Progenitor cell of endocrine pancreas (in vitro differentiated cells): ENCODE results near the gene EFHC2. TPM values are rescaled to one million over a fixed set of nuclear protein-coding genes. Genes with fewer than 3 reads are reported as not detected.

Source experiments
- DNase-seq: peaks from one replicate; pipeline ENCODE4 v3.0.0; 2021; ENCODE audit warnings: low spot score; ENCODE audit not compliant: unreplicated experiment
- H3K27ac Mint-ChIP-seq: 2 replicates; pipeline ENCODE4 v1.8.0; 2021; ENCODE audit warnings: mild to moderate bottlenecking, moderate library complexity, mixed read lengths
- H3K27me3 Mint-ChIP-seq: 2 replicates; pipeline ENCODE4 v1.8.0; 2021; ENCODE audit warnings: mixed read lengths
- H3K36me3 Mint-ChIP-seq: 2 replicates; pipeline ENCODE4 v1.8.0; 2022; ENCODE audit warnings: mixed read lengths; ENCODE audit not compliant: insufficient read depth
- H3K4me1 Mint-ChIP-seq: 2 replicates; pipeline ENCODE4 v1.8.0; 2021; ENCODE audit warnings: low read depth, mixed read lengths
- H3K4me3 Mint-ChIP-seq: 2 replicates; pipeline ENCODE4 v1.8.0; 2021; ENCODE audit warnings: low read depth, mild to moderate bottlenecking, moderate library complexity, mixed read lengths
- H3K9me3 Mint-ChIP-seq: 2 replicates; pipeline ENCODE4 v1.8.0; 2021; ENCODE audit warnings: low read depth, mixed read lengths
- CTCF ChIP-seq: fragments of 200-600 bp; sonication (generic); IDR thresholded peaks from one replicate; pipeline ENCODE4 v1.5.0; 2021; ENCODE audit warnings: antibody characterized with exemption, mild to moderate bottlenecking; ENCODE audit not compliant: unreplicated experiment
- total RNA-seq: library from RNA; stranded (reverse); gene quantifications from 2 replicates; pipeline ENCODE4 v1.2.1, GENCODE V29; 2021

The EFHC2 gene
- total RNA-seq, 1 donor from 2014 or later = 1.8 TPM

- H3K27ac Mint-ChIP-seq = no peak overlapping the region
- no peak for TF ChIP-seq CTCF
- H3K9me3 Mint-ChIP-seq = peaks cover 19% of the 10 kb centered on the region
- H3K36me3 Mint-ChIP-seq = no peaks in the 10 kb centered on the region
- H3K4me1 Mint-ChIP-seq = peaks cover 3% of the 10 kb centered on the region
- no peaks in the 10 kb centered on the region for H3K27me3 Mint-ChIP-seq
- no peak overlapping the region for H3K4me3 Mint-ChIP-seq
- DNase-seq = no peak
These were observed 37.1 kb downstream of the EFHC2 start for GRCh38 chrX:44306356-44306755.

DNA sequence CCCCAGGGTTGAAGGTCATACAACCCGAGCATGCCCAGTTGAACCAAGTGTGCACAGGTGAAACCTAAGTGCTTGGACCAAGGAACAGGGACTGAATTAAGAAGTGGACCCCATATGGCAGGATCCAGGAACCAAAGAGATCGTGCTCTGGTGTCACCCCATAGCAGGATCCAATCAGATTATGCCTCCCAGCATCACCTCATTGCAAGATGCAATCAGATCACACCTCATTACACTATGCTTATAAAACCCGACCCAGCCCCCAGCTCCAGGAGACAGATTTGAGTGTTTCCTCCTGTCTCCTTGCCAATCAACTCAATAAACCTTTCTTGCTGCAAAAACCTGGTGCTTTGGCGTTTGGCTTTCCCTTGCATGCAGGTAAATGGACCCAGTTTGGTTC is 37.6 kb downstream of the EFHC2 start:
- Mint-ChIP-seq H3K4me3 (no peak overlapping the region), H3K4me1 (peaks cover 3% of the 10 kb centered on the region), H3K36me3 (no peaks in the 10 kb centered on the region), H3K27ac (no peak overlapping the region), H3K27me3 (no peaks in the 10 kb centered on the region), H3K9me3 (peaks cover 19% of the 10 kb centered on the region)
- DNase-seq = no peak
- no peak for TF ChIP-seq CTCF

DNA sequence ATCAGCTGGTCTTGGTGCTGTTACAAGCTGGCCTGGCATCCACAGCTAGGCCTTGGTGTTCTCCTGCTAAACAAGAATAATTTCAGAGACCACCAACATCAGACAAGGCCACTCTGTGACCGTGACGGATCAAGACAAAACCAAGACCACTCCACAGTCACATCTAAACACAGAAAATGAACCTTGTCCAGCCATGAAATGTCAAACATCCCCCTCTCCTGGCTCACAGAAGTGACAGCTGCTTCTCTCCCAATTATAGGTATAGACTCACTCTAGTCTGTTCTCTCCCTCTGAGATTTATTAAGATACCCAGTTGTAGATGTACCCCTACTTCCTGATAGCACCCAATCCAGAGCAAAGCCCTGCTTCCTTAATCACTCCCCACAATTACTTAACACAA is 40.4 kb downstream of the EFHC2 start:
- Mint-ChIP-seq H3K27ac (no peak overlapping the region), H3K27me3 (no peaks in the 10 kb centered on the region), H3K4me1 (peaks cover 2% of the 10 kb centered on the region), H3K4me3 (no peak overlapping the region), H3K9me3 (peaks cover 16% of the 10 kb centered on the region), H3K36me3 (no peaks in the 10 kb centered on the region)
- no peak for TF ChIP-seq CTCF
- DNase-seq = no peak

- Mint-ChIP-seq H3K27ac (no peak overlapping the region), H3K27me3 (no peaks in the 10 kb centered on the region), H3K4me1 (no peaks in the 10 kb centered on the region), H3K36me3 (no peaks in the 10 kb centered on the region), H3K9me3 (peaks cover 20% of the 10 kb centered on the region), H3K4me3 (no peak overlapping the region)
- no peak for TF ChIP-seq CTCF
- DNase-seq = no peak
These were observed 44.3 kb downstream of the EFHC2 start for GRCh38 chrX:44299177-44299576.

- H3K9me3 Mint-ChIP-seq = peaks cover 22% of the 10 kb centered on the region
- H3K36me3 Mint-ChIP-seq = no peaks in the 10 kb centered on the region
- TF ChIP-seq CTCF = no peak
- H3K4me3 Mint-ChIP-seq = no peak overlapping the region
- H3K27me3 Mint-ChIP-seq = no peaks in the 10 kb centered on the region
- H3K27ac Mint-ChIP-seq = no peak overlapping the region
- no peaks in the 10 kb centered on the region for H3K4me1 Mint-ChIP-seq
- no peak for DNase-seq
These were observed 51.9 kb downstream of the EFHC2 start for GRCh38 chrX:44291468-44292092.
